ENCODE results near the gene SDHAF3.
"Not testable (repeated sequence)": the region's sequence is repeated elsewhere in the genome, so short reads cannot be mapped to it uniquely, and the experiment has no call there.

Gene SDHAF3

DNA sequence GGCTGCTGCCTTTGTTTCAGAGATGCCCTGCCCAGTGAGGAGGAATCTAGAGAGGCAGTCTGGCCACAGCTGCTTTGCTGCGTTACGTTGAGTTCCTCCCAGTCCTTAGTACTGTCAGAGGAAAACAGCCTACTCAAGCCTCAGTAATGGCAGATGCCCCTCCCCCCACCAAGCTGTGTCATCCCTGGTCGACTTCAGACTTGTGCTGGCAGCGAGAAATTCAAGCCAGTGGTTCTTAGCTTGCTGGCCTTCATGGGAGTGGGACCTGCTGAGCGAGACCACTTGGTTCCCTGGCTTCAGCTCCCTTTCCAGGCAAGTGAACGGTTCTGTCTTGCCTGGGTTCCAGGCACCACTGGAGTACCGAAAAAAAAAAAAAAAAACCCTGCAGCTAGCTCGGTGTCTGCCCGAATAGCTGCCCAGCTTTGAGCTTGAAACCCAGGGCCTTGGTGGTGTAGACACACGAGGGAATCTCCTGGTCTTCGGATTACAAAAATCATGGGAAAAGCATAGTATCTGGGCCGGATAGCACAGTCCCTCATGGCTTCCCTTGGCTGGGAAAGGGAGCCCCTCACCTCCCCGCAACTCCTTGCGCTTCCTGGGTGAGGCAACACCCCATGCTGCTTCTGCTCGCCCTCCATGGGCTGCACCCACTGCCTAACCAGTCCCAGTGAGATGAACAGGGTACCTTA is 9.1 kb downstream of the SDHAF3 start:
- DNase-seq, result no peak

DNA sequence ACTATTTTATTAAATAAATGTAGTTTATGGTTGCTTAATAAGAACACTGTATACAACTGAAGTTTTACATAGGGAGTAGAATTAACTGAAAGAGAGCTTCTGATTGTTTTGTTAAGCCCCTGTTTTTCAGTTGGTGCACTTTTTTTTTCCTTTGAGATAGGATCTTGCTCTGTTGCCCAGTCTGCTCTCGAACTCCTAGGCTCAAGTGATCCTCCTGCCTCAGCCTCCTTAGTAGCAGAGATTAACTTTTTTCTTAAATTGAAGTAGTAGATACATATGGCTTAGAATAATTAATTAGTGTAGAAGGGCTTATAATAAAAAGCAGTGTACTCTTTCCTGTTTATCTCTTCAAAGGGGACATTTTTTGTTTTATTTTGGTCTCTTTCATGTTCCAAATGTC is 11.2 kb downstream of the SDHAF3 start:
- no peak for DNase-seq

DNA sequence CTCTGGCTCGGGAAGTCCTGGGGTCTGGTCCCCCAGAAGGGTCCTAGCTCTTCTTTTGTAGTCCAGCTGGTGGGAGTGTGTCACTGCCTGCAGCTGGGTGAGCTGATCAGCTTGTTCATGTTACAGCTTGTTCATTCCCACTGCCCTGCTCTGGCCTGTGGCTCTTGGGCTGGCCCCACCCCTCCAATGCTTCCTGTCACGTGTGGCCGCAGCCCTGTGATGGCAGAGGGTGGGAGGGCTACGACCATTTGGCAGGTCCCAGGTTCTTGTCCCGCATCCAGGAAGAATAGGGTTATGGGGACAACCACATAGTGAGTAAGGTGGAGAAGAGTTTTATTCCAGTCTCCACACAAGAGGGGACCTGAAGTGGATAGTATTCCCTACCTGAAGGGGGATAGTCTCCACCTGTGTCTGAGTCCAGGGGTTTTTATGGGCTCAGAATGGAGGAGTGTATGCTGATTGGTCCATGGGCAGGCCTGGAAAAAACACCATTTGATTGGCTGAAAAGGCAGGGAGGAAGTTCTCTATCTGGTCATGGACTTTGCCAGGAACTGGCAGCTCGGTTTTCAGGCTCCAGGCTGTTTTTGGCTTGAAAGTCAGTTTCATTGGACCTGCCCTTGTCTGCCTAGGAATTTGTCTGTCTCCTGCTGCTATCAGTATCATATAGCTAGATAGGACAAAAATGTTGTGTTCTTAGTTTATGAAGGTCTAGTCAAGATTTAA is 13.1 kb downstream of the SDHAF3 start:
- no peak for DNase-seq

DNA sequence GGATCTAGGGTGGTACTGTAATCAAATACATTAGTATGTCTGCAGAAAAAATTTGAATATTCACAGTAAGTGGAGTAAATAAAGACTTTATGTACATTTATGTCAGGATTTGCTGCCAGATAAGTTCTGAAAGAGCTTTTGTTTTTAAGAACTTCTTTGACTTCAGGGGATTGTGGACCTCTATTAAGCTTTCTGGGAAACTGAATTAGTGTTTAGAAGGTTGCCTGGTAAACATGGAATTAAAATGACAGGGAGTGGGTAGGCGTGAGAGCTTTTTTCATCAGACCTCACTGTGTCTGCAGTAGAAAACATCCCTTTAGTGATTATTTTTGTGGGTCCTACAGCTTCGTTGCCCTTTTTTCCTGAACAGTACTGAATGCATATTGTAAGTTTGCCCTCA is 15.7 kb downstream of the SDHAF3 start:
- DNase-seq, result no peak

DNA sequence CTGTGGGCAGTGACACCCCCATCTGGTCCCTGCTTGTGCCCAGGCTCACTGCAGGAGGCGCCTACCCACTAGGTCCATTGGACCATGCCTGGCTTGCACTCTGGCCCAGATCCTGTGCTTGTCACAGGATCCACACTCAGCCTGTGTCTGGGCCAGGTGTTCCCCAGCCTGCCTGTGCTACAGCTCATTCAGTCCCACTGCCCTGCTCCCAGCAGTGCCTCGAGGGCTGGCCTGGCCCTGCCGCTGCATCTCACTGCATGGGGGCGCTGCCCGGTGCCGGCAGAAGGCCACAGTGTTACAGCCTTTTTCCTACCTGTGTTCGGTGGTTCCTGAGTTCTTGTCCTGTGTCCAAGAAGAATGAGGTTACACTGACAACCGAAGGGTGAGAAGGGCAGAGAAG is 21.3 kb downstream of the SDHAF3 start:
- DNase-seq, result no peak

DNA sequence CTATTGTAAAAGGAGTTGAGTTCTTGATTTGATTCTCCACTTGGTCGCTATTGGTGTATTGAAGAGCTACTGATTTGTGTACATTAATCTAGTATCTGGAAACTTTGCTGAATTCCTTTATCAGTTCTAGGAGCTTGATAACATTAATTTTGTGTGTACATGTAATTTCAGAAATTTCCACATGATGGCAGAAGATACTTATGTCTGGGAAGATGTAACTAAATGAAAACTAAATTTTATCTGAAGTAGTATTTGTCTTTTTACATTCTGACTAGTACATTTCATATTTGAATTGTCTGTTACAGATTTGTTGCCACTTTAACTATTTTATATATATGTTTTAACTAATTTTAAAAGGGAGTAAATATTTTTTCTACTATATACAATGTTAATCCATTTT is 27.6 kb downstream of the SDHAF3 start:
- DNase-seq, result no peak

DNA sequence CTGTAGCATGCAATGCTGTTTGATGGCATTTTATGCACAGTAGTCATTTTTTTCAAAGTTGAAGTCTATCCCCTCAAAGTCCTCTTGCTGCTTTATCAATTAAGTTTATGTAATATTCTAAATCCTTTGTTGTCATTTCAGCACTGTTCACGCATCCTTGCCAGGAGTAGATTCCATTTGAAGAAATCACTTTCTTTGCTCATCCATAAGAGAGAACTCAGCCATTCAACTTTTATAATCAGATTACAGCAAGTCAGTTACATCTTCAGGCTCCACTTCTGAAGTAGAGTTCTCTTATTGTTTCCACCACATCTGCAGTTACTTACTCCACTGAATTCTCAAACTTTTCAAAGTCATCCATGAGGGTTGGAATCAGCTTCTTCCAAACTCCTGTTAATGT is 32.3 kb downstream of the SDHAF3 start:
- no peak for DNase-seq

DNA sequence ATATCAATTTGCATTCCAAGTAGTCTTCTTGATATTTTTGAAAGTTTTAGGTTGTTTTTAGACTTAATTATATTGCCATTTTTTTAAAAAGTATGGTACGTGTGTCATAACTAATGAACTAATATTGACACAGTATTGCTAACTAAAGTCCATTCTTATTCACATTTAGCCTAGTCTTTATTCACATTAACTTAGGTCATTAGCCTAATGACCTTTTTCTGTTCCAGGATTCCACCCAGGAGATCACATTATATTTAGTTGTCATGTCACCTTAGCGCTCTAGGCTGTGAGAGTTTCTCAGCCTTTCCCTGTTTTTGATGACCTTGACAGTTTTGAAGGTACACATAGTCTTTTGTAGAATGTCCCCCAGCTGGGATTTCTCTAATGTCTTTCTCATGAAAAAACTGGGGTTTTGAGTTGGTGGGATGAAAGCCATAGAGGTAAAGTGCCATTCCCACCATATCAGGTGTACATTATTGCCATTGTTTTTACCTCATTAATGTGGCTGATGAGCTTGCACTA is 38.5 kb downstream of the SDHAF3 start:
- no peak for DNase-seq

DNA sequence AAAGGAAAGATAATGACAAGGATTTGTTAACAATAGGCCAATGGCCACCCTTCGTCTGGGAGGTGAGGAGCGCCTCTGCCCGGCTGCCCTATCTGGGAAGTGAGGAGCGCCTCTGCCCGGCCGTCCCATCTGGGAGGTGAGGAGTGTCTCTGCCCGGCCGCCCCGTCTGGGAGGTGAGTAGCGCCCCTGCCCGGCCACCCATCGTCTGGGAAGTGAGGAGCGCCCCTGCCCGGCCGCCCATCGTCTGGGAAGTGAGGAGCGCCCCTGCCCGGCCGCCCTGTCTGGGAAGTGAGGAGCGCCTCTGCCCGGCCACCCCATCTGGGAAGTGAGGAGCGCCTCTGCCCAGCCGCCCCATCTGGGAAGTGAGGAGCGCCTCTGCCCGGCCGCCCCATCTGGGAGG is 42.5 kb downstream of the SDHAF3 start:
- not testable (repeated sequence) for DNase-seq

DNA sequence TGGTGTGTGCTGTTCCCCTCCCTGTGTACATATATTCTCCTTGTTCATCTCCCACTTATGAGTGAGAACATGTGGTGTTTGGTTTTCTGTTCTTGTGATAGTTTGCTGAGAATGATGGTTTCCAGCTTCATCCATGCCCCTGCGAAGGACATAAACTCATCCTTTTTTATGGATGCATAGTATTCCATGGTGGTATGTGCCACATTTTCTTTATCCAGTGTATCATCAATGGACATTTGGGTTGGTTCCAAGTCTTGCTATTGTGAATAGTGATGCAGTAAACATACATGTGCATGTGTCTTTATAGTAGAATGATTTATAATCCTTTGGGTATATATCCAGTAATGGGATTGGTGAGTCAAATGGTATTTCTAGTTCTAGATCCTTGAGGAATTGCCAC is 44.1 kb downstream of the SDHAF3 start:
- not testable (repeated sequence) for DNase-seq

DNA sequence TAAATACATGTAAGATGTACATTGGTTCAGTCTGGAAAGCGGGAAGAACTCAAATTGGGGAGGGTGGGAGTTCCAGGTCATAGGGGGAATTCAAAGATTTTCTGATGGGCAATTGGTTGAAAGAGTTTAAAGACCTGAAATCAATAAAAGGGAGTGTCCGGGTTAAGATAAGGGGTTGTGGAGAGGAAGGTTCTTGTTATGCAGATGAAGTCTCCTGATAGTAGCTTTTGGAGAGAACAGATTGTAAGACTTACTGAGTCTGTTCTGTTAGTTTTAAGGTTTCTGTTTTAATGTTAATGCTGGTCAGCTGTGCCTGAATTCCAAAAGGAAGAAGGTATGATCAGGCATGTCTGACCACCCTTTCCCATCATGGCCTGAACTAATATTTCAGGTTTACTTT is 48.8 kb downstream of the SDHAF3 start:
- no peak for DNase-seq

DNA sequence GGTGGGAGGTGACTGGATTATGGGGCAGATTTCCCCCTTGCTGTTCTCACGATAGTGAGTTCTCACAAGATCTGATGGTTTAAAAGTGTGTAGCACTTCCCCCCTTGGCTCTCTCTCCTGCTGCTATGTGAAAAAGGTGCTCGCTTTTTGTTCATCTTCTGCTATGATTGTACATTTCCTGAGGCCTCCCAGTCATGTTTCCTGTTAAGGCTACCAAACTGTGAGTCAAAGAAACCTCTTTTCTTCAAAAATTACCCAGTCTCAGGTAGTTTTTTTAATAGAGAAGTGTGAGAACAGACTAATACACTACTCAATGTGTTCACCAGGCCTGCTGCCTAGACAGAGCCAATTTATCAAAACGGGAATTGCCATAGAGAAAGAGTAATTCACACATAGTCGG is 49.7 kb downstream of the SDHAF3 start:
- no peak for DNase-seq

DNA sequence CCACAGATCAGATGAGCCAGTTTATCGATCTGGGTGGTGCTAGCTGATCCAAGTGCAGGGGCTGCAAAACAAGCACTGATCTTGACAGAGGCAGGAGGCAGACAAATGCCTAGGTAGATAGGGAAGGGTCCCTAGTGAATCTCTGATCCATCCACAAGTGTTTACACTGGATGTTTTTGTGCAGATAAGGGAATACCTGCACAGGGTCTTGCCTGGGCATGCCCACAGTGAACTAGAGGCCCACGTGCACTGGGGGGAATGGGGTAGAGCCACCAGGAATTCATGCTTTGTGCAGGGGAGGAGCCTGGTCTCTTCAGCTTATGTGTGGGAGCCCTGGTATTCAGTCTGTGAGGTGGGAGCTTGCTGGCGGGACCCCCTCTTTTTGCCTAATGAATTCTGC is 50.3 kb downstream of the SDHAF3 start:
- DNase-seq, result no peak

DNA sequence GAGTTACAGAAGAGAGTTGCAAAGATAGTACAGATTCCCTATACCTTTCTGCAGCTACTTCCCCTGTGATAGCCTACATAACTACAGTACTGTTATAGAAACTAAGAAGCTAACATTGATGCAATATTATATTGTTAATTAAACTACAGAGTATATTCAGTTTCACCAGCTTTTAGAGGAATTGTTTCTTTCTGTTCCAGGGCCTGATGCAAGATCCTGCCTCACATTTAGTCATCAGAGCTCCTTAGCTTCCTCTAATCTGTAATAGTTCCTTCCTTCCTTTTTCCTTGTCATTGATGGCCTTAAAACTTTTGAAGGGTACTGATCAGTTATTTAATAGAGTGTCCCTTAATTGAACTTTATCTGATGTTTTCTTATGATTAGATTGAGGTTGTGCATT is 56.8 kb downstream of the SDHAF3 start:
- no peak for DNase-seq

DNA sequence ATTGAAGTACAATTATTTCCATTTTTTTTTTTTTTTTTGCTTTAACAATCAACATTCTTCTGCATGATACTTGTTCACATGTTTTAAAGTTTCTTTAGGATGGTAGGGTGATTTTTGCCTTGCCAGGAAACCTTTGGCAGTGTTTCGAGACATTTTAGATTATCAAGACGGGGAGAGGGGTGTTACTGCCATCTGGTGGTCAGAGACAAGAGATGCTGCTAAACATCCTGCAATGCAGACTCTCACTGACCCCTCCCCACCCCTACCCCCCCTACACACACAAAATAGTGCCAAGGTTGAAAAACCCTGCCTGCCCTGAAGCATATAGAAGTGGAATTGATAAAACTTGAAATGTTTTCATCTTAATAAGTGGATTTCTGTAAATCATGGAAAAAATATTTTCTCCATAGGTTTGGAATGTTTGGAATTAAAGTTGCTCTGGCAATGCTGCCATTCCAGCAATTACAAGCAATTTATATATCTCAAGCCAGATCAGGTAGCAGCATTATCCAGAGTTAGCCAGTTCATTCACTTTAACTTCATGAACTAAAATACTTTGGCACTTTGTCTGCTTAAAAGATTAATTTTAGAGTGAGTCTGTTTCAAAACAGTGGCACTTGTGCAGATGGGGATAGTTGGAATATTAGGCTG is 62.1 kb downstream of the SDHAF3 start:
- peak; percentile 56 for DNase-seq

DNA sequence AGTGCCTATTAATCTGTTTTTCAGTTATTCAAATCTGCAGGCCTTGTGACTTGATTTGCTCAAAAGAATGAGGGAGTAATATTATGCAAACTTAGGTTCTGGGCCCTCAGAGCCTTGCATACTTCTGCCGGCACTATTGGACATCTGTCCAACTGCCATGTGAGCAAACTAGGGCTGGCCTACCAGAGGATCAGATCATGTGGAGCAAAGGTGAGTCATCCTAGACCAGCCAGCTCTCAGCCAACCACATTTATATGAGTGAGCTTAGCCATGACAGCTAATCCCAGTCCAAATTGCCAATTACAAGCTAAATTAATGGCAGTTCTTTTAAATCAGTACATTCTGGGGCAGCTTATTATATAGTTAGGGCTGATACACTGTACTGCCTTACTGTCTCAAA is 69.6 kb downstream of the SDHAF3 start:
- DNase-seq, result no peak

DNA sequence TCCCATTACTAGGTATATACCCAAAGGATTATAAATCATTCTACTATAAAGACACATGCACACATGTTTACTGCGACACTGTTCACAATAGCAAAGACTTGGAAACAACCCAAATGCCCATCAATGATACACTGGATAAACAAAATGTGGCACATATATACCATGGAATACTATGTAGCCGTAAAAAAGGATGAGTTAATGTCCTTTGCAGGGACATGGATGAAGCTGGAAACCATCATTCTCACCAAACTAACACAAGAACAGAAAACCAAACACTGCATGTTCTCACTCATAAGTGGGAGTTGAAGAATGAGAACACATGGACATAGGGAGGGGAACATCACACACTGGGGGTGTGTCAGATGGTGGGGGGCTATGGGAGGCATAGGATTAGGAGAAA is 78.7 kb downstream of the SDHAF3 start:
- DNase-seq, result not testable (repeated sequence)

DNA sequence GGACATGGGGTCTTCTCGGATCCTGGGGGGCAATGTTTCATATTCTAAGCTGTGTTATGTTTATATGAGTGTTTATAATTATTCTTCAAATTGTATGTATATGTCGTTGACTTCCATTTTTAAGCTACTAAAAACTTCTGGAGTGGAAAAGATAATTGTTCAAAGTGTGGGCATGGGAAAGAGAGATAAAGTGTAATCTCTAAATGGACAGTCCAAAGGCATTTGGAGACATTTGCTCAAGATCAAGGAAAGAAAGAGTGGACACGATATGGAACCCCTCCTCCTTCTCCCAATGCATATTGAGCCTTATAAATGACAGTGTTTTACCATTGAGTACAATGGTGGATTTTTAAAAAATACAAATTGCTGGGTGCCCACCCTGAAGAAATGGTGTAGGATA is 81.1 kb downstream of the SDHAF3 start:
- DNase-seq, result no peak

DNA sequence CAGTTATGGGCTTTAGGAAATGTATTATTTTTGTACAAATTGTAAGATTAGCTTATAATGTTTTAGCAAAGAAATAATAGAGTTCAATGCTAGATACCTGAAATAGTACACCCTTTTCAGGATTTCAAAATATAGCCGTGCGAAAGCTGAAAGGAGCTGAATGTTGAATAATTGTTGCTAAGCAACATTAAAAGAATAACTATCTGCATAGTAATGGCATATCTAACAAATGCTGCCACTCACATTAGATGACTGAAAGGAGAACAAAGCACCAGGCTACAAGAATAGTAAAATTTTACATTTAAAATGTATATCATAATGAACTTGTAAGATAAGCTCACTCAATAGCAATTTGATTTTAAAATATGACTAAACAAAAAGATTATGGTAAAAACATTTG is 82.5 kb downstream of the SDHAF3 start:
- DNase-seq, result no peak

DNA sequence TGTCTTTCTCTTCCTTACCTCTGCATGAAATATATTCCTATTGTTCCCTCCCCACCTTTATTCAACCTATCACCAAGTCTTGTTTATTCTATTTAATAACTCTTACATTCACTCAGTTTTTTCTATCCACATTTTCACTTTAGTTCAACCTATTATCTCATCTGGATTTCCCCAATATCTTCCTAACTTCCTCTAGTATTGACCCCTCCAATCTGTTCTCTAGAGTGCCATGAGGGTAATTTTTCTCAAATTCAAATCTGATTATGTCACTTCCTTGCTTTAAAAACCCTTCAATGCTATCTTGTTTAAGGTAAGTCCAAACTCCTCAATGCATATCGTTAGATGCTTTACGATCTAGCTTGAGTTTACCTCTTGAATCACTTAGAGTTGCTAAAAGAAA is 86.5 kb downstream of the SDHAF3 start:
- DNase-seq, result no peak

DNA sequence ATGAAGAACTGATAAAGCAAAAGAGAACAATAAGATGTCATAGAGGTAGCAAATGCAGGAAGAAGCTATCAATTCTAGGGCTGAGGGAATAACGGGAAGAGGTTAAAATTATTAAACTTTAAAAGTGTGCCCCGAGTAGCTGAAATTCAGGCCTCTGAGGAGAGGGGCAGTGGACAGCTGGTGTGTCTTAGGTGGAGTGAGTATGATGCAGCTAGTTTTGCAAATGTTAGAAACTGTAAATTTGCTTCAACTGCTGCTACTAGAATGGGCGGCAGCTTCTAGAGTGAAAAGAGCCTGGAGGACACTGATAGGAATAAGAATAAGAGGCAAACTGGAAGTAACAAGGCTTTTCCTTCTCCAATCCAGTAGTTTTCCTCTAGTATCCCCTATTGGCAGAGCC is 87.3 kb downstream of the SDHAF3 start:
- no peak for DNase-seq

DNA sequence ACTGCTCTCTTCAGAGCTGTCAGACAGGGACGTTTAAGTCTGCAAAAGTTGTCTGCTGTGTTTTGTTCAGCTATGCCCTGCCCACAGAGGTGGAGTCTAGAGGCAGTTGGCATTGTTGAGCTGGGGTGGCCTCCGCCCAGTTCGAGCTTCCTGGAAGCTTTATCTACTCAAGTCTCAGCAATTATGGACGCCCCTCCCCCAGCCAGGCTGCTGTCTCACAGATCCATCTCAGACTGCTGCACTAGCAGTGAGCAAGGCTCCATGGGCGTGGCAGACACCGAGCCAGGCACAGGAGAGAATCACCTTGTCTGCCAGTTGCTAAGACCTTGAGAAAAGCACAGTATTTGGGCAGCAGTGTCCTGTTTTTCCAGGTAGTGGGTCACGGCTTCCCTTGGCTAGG is 98.1 kb downstream of the SDHAF3 start:
- no peak for DNase-seq

DNA sequence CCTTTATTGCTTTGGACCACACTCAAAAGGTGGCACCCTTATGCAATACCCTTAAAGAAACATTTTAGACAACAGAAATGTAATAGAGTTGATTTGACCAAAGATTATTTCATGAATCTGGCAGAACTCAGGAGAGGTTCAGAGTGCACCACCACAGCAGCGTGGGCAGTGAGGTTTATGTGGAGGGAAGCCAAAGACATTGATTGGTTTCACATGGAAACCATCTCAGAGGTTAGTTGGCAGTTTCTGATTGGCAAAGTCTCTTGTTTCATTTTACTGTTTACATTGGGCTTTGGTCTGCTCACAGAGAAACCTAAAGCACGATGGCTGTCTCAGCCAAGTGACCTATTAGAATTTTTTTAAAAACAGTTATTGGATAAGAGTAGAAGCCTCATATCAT is 101.3 kb downstream of the SDHAF3 start:
- no peak for DNase-seq

DNA sequence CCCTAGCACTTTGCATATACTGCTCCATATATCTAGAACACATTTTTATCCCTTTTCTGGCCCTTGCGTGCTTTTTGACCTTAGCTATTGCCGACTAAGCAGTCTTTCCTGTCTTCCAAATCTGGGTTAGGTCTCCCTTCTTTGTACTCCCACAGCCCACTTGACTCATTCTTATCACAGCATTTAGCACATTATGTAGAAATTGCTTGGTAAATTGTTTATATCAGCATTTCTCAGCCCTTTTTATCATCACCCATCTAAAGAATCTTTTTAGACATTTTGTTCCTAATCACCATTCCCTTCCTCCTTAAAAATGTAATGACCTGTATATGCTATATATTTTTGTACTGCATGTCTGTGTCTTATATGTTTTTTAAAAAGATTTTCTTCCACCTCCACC is 101.7 kb downstream of the SDHAF3 start:
- DNase-seq, result no peak

All from right hindlimb (tissue), 1 donor.